ENCODE results near the gene SDK1.

SDK1 gene

DNA sequence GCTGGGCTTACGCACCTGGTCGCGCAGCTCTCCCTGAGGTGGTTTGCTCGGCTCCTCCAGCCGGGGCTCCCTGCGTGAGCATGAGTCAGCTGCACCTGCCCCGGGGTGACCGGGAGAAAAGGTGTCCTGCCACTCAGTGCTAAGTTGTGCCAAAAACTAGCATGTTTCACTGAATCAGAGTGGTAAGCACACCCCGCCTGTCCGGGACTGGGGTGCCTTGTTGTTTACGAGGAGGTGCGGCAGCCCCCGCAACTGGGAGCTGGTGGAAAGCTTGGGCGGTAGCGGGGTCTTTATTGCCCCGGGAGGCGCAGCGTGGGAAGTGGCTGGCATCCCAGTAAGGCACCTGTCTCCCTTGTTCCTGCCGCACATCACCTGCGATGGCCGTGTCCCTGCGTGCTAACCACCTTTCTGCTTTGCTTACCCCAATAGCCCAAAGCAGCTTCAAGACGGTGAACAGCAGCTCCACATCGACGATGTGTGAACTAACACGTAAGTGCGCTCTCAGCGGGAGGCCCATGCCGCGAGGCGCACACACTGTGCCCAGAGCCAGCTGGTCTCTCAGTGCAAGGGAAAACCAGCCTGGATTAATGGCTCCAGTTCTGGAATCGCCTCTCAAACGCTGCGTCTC is 874.4 kb downstream of the SDK1 start:
- H3K4me3 ChIP-seq (ENCODE audit: low read depth, low read length) = no peak overlapping the region
- TF ChIP-seq, protein P1, sequence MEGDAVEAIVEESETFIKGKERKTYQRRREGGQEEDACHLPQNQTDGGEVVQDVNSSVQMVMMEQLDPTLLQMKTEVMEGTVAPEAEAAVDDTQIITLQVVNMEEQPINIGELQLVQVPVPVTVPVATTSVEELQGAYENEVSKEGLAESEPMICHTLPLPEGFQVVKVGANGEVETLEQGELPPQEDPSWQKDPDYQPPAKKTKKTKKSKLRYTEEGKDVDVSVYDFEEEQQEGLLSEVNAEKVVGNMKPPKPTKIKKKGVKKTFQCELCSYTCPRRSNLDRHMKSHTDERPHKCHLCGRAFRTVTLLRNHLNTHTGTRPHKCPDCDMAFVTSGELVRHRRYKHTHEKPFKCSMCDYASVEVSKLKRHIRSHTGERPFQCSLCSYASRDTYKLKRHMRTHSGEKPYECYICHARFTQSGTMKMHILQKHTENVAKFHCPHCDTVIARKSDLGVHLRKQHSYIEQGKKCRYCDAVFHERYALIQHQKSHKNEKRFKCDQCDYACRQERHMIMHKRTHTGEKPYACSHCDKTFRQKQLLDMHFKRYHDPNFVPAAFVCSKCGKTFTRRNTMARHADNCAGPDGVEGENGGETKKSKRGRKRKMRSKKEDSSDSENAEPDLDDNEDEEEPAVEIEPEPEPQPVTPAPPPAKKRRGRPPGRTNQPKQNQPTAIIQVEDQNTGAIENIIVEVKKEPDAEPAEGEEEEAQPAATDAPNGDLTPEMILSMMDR (IDR thresholded peaks at IDR 0.05; ENCODE audit: low read depth, low read length, missing control alignments) = no peak
- in situ Hi-C loops (cut with HindIII; ENCODE audit: low sequenced_read_pairs) = no loop called here
- no peak for DNase-seq (ENCODE audit: low read depth)

DNA sequence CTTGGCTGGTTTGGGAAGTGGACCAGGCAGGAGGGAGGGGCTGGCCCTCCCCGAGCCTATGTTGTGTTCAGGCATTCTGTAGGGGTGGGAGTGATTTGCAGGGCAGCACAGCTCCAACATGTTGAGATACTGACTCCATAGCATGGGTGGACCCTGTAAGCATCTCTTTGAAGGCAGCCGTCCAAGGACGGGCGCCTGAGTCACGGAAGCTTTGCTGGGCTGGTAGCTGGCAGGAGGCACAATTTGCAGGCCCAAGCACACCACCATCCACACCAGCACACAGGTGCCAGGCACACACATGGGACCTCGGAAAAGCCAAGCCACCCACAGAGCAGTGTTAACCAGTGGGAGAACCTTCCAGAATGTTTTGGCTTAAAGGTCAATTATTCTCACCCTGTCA is 875.9 kb downstream of the SDK1 start:
- TF ChIP-seq, protein P1 (IDR thresholded peaks at IDR 0.05; ENCODE audit: low read depth, low read length, missing control alignments) = no peak
- no peak overlapping the region for H3K4me3 ChIP-seq (ENCODE audit: low read depth, low read length)
- no peak for DNase-seq (ENCODE audit: low read depth)
- in situ Hi-C loops (cut with HindIII; ENCODE audit: low sequenced_read_pairs) = no loop called here

DNA sequence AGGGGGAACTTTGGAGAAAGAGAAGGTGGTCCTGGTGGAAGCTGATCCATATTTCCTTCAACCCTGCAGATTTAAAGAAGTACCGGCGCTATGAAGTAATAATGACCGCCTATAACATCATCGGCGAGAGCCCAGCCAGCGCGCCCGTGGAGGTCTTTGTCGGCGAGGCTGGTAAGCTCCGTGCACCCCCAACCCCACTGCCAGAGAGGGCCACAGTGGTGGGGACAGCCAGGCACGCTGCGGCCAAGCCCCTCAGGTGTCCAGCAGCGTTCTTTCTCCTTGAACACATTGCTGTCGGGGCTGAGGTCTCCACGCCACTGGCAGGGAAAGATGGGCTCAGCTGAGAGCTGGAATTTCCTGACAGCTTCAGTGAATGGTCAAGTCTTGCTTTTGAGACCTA is 877.4 kb downstream of the SDK1 start:
- H3K4me3 ChIP-seq (ENCODE audit: low read depth, low read length) = no peak overlapping the region
- TF ChIP-seq, protein P1 (IDR thresholded peaks at IDR 0.05; ENCODE audit: low read depth, low read length, missing control alignments) = no peak
- in situ Hi-C loops (cut with HindIII; ENCODE audit: low sequenced_read_pairs) = no loop called here
- no peak for DNase-seq (ENCODE audit: low read depth)

DNA sequence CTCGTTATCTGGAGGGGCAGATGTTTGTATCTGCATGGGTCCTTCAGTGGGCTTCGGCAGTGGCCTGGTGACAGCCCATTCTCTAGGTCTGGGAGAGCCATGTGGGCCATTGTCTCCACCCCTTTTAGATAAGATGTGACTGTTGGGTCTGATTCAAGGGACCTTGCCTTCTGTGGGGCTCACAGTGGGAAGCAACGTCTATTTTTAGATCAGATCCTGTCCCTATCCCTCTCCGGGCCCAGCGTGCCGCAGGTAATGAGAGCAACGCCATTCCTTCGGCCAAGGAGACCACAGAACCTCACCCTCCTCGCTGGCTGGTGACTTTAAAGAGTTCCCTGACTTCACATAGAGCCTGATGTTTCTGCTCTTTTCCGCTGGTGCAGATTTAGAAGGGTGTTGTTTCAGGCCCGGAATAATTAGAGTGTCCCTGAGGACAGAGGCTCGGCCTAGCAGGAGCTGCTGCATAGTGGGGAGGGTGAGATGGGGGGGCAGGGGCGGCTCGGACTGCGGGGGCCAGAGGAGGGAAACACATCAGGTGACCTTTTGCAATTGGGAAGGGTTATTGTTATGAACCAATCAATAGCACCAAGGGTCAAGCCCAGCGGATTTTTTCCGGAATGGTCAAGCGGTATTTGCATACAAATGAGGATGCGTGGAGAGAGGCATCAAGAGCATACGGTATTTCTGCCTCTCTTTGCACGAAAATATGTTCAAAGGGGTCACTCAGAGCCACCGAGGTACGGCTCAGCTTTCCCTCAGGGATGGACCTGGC is 878.0 kb downstream of the SDK1 start:
- TF ChIP-seq, protein P1 (IDR thresholded peaks at IDR 0.05; ENCODE audit: low read depth, low read length, missing control alignments) = no peak
- no peak overlapping the region for H3K4me3 ChIP-seq (ENCODE audit: low read depth, low read length)
- in situ Hi-C loops (cut with HindIII; ENCODE audit: low sequenced_read_pairs) = no loop called here
- no peak for DNase-seq (ENCODE audit: low read depth)

DNA sequence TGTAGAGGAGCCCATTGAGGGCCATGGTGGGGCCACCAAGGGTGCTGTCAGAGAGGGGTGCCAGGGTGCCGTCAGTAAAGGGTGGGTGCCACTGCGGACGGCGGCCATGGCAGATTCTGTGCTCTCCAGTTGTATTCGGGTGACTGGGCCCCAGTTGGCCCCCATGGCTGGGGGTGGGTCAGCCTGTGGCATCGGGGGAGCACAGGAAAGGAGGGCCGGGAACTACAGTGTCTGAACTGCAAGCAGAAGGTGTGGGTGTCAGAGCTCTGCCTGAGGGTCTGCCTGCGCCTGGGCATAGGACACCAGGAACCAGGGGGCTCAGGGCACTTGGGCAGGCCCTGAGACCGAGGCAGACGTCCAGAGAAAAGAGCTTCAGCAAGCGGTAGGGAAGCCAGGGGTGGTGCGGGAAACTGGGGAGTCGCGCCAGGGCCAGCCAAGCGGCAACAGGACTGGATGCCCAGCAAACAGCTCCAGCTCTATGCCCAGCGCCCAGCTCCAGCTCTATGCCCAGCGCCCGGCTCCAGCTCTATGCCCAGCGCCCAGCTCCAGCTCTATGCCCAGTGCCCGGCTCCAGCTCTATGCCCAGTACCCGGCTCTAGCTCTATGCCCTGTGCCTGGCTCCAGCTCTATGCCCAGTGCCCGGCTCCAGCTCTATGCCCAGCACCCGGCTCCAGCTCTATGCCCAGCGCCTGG is 878.8 kb downstream of the SDK1 start:
- in situ Hi-C loops (cut with HindIII; ENCODE audit: low sequenced_read_pairs) = no loop called here
- DNase-seq (ENCODE audit: low read depth) = no peak
- TF ChIP-seq, protein P1 (IDR thresholded peaks at IDR 0.05; ENCODE audit: low read depth, low read length, missing control alignments) = no peak
- no peak overlapping the region for H3K4me3 ChIP-seq (ENCODE audit: low read depth, low read length)

DNA sequence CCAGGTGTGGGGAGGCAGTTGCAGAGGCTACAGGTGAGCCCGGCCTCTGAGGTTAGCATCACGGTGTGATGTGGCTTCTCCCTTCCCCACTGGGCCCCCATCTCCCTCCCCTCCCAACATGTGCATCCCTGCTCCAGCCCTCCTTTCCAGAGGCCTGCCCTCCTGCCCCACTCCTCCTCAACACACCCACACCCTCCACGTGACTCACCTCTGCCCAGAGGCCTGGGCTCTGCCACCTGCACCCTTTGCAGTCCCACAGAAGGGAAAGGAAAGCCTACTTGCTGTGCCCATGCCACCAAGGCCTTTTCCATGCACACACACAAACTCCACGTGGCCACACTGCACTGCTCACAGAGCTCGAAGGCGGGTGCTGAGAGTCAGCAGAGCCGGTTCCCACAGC is 880.4 kb downstream of the SDK1 start:
- H3K4me3 ChIP-seq (ENCODE audit: low read depth, low read length) = no peak overlapping the region
- TF ChIP-seq, protein P1 (IDR thresholded peaks at IDR 0.05; ENCODE audit: low read depth, low read length, missing control alignments) = no peak
- in situ Hi-C loops (cut with HindIII; ENCODE audit: low sequenced_read_pairs) = no loop called here
- no peak for DNase-seq (ENCODE audit: low read depth)

All from astrocyte of the cerebellum (primary cell).